8988T (cell line): ENCODE measurements around the gene TBCE.
"Not testable (repeated sequence)": the region's sequence is repeated elsewhere in the genome, so short reads cannot be mapped to it uniquely, and the experiment has no call there.

ENCODE experiments used
- DNase-seq: peaks from one replicate; pipeline ENCODE4 v3.0.0; 2011

Gene TBCE

DNA sequence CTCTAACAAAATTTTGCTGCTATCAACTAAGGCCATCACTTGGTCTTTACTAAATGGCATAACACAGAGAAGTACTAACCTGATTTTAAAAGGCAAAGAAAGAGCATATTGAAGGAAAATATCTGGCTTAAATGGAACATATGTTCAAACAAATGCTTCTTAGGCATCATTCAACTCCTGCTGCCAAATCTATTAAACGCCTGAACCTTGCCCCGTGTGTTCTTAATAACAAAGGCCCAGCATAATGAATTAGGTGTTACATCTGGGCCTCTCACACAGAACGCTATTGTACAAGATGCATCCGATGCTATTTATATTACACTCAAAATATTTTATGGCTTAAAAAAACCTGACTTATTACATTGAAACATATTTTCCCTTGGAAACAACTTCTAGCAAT, 88.6 kb downstream of the TBCE start:
- DNase-seq, result no peak

DNA sequence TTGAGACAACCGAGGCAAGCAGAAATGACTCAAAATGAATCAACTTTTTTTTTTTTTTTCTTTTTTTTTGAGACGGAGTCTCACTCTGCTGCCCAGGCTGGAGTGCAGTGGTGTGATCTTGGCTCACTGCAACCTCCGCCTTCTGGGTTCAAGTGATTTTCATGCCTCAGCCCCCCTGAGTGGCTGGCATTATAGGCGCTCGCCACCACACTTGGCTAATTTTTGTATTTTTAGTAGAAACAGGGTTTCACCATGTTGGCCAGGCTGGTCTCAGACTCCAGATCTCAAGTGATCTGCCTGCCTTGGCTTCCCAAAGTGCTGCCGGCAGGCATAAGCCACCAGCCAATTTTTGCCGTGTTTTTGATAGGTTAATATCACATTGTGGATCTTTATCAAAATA, 90.6 kb downstream of the TBCE start:
- DNase-seq, result not testable (repeated sequence)

DNA sequence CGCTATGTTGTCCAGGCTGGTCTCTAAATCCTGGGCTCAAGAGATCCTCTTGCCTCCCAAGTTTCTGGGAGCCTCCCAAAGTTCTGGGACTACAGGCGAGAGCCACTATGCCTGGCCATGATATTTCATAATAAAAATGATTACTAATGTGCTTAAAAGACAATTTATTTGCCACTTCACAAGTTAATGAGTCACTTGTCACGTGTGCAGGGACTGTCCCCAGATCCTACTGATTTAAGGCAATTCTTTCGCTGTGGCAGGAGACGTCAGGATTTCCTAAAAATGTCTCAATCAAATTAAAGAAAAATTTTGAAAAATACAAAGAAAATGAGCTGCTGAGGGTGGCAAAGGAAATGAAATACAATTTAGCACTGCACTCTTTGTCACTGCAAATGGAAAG, 93.5 kb downstream of the TBCE start:
- no peak for DNase-seq

DNA sequence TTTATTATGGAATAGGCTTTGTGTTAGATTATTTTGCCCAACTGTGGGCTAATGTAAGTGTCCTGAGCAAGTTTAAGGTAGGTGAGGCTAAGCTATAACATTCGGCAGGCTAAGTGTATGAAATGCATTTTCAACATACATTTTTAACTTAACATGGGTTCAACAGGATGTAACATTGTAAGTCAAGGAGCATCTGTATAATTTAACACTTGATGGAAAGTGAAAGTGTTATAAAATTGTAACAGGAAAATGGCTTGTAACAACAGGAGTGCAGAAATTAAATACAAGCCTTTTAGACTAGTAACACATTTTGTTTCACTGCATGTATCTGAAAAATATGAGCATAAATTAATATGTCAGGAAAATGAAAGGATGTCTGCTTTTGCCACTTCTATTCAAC, 94.7 kb downstream of the TBCE start:
- DNase-seq, result no peak

DNA sequence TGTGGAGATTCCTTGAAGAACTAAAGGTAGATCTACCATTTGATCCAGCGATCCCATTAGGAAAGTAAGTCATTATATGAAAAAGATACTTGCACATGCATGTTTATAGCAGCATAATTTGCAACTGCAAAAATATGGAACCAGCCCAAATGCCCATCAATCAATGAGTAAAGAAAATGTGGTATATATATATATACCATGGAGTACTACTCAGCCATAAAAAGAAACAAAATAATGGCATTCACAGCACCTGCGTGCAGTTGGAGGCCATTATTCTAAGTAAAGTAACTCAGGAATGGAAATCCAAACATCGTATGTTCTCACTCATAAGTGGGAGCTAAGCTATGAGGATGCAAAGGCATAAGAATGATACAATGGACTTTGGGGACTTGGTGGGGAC, 95.6 kb downstream of the TBCE start:
- not testable (repeated sequence) for DNase-seq

DNA sequence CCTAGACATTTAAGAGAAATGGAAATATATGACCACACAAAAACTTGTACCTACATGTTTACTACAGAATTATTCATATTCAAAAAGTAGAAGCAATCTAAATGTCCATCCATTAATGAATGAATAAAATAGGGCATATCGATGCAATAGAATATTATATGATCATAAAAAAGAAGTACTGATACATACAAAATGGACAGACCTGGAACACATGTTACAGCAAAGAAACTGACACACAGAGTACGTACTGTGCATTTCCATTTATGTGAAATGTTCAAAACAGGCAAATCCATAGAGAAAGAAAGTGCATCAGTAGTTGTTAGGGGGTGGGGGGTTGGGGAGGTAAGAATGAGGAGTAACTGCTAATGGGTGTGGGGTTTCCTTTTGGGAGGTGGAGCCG, 97.8 kb downstream of the TBCE start:
- DNase-seq, result no peak

DNA sequence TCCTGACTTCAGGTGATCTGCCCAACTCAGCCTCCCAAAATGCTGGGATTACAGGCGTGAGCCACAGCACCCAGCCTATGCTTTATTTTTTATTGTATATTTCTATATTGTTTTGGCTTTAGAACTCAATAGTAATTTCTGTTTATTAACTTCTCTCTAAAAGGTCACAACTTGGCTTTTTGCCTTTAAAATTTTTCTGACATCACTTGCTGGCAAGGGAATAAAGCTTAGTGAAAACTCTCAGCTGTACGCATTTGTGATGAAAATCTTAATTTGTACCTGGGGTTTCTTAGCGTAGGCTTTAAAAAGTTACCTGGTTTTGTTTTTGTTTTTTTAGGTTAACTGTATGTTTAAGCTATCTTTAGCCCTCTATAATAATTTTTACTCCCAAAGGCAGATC, 100.8 kb downstream of the TBCE start:
- no peak for DNase-seq

DNA sequence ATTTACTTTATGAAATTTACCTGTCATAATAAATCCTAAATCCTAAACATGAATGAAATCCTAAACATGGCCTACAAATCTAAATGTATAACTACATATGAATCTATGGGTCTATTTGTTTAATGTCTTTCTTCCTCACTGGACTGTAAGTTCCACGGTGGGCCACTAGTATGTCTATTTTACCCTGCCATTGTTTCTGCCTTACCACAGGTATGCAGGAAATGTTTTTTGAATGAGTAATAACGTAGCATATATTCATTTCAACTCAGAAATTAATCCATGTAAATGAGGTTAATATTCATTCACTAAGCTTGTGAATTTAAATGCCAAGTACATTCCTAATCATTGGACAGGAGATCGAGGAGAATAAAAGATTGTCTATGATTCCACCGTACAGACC, 101.7 kb downstream of the TBCE start:
- DNase-seq, result peak; percentile 16

DNA sequence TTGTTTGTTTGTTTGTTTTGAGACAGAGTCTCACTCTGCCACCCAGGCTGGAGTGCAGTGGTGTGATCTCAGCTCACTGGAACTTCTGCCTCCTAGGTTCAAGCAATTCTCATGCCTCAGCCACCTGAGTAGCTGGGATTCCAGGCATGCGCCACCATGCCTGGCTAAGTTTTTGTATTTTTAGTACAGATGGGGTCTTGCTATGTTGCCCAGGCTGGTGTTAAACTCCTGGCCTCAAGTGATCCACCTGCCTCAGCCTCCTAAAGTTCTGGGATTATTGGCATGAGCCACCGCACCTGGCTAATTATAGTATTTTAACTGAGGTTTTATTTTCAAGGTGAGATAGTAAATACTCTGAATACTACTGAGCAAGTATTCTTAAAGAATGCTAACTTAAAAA, 102.7 kb downstream of the TBCE start:
- not testable (repeated sequence) for DNase-seq

DNA sequence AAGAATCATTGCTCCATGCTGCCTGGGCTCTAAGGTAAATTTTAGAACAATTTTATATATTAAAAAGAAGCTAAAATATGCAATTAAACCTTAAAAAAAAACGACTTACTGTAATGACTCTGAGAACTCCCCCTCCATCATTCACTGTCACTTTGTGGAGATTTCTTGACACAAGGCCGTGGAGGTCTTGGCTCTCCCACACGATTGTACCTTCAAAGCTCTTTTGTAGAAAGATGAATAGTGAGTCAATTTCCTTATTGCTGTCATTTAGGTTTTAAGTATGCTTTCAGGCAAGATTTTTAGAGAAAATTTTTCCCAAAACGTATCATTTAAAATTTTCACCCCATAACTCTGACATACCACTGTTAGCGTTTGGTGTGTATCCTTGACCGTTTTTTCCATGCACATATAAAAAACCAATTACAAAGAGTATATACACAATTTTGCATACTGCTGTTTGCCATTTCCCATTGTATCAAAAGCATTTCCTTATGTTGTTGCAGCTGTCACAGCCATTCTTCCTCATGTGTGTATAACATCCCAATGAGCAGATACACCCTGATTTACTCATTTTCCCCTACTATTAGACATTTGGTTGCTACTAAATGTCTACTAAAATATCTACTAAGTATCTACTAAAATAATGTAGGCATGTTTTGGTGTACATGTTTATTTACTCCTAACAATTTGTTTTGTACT, 103.7 kb downstream of the TBCE start:
- DNase-seq, result no peak

DNA sequence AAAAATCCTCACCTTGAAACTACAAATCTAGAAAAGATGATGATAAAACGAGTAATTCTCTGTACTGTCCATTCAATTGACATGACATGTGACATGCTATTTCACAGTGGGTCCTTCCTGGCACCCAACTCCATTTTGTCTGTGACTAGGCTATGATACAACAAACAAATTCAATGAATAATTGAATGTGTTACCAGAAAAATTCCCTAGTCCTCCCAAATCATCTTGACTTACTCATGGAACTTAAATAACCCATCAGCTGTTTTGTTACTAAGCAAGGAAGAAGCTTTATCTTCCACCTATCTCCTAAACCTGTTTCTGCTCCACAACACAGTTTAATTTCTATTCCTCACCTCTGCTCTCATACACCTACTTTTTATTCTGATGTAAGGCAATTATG, 106.6 kb downstream of the TBCE start:
- no peak for DNase-seq

DNA sequence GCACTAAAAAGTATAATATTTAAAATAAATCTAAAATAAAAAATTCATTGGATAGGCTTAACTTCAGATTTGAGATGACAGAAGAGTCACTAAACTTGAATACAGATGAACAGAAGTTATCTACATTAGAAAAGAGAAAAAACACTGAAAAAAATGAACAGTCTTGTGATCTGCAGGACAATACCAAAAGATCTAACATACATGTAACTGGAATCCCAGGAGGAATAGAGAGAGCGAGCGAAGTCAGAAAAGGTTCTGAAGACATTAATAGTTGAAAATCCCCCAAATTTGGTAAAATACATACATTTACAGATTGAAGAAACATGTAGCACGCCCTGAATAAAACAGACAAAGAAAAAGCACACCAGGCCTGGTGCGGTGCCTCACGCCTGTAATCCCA, 115.9 kb downstream of the TBCE start:
- DNase-seq, result no peak

DNA sequence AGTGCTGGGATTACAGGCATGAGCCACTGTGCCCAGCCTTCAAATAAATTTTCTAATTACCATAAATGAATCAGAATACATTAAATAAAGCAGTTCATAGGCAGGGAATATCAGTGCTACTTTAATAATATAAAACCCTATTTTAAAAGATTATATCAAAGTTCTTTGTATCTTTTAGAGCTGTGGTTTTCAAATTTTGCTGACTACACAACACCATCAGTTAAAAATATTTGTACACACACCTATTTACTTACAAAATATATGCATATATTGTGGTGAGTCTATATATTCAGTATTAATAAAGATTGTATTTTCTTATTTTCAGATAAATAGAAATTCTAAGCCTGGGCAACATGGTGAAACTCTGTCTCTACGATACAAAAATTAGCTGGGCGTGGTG, 118.3 kb downstream of the TBCE start:
- no peak for DNase-seq

DNA sequence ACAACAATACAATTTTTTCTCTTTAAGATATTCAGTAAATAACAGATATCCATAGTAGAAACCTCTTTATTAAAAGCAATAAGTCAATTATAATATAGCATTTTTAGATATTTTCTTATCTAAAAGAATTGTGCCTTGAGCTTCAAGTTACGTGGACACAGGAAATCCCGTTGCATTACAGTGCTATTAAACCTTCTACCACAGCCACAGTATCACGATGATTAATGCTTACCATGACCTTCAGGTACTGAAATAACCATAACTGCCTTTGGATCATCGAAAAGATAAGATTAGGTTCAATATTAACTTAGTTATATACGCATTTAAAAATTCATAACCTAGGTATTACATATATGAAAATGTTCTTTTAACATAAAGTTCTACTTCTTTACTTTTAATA, 119.1 kb downstream of the TBCE start:
- no peak for DNase-seq

DNA sequence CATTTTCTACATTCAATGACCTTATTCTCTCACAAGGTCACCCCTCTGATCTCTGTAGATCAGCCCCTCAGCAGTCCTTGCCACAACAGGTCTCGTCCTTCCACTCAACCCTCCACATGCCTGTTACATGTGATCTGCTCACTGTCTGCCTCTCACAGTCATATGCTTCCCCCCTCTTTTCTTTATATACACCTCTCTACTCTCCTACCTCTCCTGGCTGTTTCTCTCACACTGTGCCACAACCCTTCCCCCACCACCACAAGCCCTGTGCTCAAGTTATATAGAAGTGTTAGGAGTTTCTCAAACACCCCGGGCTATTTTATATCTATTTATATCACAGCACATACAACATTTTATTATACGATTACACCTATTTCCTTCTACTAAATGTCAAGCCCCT, 124.4 kb downstream of the TBCE start:
- no peak for DNase-seq

DNA sequence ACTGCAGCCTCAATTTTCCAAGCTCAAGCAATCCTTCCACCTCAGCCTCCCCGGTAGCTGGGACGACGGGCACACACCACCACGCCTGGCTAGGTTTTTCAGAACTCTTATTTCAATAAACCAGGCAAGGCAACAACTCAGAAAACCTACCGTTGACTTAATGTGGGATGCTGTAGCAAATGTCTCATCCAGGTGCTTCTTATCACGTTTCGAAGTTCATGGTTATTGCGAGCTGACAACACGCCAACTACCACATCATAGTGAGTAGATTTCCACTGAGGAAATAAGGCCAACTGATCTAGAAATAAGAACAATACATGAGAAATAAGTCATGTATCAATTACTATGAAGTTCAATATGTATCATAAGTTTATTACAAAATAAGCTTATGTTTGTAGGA, 127.3 kb downstream of the TBCE start:
- DNase-seq, result no peak

DNA sequence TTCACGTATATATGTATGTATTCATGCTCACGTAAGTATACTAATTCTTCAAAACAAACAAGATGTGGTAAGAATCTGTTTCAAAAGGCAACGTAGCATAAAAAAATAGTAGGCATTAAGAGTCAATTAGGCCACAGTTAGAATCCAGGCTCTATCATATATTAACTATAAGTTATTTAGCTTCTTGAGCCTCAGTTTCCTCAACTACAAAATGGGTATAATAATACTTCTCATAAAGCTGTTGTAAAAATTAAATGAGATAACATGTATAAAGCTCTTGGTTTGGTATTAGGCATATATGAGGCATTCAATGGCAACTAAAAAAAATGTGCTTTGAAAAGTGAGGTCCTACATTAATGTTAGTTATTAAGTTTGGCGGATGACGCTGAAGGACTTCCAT, 127.8 kb downstream of the TBCE start:
- no peak for DNase-seq

DNA sequence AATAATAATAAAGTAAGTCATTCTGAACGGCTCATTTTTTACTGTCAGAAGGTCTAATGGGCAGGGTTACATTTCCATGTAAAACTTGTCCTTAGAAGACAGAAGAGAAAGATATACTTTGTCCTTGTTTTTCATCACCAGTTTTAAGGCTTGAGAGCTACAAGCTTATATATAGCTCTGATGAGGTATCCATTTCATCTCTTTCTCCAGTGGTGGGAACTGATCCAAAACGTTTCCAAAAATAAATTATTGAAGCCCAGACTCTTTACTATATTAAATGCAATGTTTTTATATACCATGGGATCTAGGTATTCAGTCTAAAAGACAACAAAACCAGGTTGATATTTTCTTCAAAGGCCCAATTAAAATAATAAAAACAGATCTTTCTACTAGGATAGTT, 128.3 kb downstream of the TBCE start:
- no peak for DNase-seq

DNA sequence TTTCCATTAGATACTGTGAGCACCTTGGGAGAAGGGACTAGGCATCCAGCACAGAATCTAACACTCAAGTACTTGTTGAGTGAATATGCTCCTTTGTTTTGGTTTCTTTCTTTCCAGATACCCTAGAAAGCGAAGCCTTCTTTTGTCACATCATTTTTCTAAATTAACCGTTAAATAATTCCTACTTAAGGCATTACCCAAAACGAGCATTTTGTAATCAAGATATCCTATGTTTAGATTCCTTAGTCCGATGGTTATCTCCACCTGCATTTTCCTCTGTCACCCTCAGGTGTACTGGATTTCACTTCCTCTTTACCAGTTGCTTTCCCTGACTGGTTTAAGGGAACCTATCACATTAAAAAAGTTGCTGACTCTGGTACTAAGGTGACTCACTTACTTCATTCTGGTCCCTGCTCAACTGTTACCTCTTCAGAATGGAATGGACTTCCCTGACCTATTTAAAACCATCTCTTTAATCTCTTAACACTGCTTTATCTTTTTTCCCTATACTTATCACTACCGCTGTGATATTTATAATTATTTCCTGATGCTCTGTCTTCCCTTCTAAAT, 133.8 kb downstream of the TBCE start:
- DNase-seq, result no peak
